GM20431 (cell line): ENCODE data around the gene CADPS.

ENCODE experiments used
- in situ Hi-C: fragments of 300-500 bp; cut with MseI, MboI; formaldehyde crosslinking; loops from one replicate; pipeline ENCODE4 v1.15.0; 2020; ENCODE audit warnings: low sequenced_read_pairs; ENCODE audit not compliant: unreplicated experiment

The CADPS gene

GRCh38 chr3:62371720-62372591 lies 503.3 kb downstream of the CADPS start:
- in situ Hi-C loops: no loop called here

DNA sequence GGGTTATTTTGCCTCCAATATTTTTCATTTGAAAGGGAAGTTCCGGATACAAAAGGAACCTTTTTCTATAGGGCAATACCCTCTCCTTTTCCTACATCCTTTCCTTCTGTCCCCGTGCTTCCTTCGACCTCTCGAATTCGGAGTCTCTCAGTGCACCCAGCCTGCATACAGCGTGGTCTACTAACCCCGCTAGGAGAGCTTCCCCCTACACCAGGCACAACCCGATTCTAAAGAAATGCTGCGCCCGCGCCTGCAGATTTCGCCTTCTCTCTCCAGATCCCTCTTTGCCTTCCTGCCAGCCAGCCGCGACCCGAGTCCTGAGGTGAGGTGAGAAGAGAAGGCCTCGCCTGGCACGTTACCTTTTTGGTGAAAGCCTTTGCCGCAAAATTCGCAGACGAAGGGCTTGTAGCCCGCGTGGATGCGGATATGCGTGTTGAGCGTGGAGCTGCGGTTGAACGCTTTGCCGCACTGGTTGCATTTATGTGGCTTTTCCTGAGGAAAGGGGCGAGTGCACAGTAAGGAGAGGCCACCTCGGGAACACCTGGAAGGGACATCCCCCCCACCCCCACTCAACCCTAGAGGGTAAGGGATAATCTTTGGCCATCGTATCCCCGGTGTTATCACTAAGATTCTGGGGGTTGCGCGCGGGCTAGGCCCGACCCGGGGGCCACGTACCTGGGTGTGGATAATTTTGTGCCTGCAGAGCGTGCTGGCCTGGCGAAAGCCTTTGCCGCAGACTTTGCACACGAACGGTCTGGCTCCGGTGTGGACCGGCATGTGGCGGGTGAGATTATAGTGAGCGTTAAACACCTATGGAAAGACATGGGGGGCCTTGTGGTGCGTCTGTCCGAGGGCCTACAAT lies 504.1 kb downstream of the CADPS start:
- in situ Hi-C loops: no loop called here

- in situ Hi-C loops: no loop called here
Measured at GRCh38 chr3:62370112-62370857, 504.9 kb downstream of the CADPS start.

DNA sequence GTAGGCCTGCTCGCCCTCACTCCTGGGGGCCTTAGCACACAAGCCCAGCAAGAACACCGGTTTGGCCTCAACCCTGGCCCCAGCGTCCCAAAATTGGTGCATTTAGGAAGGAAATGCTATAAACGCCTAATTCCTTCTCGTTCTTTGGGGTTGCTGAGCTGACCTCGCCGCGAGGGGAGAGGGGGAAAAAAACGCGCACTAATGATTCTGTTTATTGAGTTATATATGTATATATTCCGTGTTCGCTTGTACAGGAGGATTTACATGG lies 505.8 kb downstream of the CADPS start:
- in situ Hi-C loops: no loop called here

- in situ Hi-C loops: no loop called here
Measured at GRCh38 chr3:62368705-62369475, 506.3 kb downstream of the CADPS start.

DNA sequence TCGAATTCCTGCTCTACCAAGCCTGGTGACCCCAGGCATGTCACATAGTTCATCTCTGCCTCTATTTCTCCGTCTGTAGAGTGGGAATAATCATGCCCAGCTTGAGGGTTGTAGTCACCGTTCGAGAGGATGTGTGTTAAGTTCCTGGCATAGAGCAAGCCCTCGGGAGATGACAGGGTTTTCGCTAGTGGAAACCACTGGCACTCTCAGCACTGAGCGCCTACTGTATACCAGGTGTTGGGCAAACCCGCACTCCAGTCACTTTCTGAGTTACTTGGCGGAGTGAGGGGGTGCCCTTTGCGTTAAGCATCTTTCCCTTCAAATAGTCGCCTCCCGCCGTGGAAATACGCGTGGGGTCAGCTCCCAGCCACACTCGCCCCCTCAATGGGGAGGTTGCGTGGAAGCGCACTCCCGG lies 506.9 kb downstream of the CADPS start:
- in situ Hi-C loops: no loop called here

GRCh38 chr3:62367763-62368195 lies 507.4 kb downstream of the CADPS start:
- in situ Hi-C loops: no loop called here

DNA sequence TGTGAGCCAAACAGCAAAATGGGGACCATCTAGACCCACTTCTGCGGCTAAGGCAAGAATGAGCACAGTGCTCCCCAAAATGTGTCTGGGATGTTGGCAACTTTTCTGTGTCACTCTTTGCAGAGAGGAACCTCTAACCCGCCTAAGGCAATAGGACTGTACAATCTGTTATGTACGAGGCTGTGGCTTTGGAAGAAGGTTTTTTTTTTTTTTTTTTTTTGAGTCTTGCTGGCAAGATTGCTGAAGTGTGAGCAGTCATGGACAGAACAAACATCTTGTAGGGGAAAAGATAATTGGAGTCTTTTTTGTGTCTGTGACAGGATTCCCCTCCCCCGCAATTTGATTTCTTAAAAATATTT lies 509.1 kb downstream of the CADPS start:
- in situ Hi-C loops: no loop called here

GRCh38 chr3:62365391-62366125 lies 509.7 kb downstream of the CADPS start:
- in situ Hi-C loops: no loop called here

DNA sequence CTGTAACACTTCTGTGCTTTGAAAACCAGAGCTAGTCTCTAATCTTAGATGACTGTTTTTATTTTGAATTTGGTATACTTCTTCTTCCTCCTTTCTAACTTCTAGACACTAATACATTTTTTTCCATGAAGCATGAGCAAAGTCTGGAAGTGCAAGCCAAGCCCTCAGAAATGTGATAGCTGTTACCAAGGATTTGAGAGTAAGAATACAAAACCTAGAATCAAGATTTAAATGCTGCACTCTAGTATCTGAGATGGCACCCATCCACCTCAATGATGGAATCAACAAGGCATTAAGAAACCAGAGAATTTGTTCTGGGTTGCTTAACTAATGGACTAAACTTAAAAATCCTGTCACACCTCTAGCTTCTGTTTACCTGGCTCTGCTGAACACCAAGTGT lies 511.0 kb downstream of the CADPS start:
- in situ Hi-C loops: no loop called here

GRCh38 chr3:62363275-62363674 lies 511.9 kb downstream of the CADPS start:
- in situ Hi-C loops: no loop called here

GRCh38 chr3:62361824-62362223 lies 513.4 kb downstream of the CADPS start:
- in situ Hi-C loops: no loop called here

DNA sequence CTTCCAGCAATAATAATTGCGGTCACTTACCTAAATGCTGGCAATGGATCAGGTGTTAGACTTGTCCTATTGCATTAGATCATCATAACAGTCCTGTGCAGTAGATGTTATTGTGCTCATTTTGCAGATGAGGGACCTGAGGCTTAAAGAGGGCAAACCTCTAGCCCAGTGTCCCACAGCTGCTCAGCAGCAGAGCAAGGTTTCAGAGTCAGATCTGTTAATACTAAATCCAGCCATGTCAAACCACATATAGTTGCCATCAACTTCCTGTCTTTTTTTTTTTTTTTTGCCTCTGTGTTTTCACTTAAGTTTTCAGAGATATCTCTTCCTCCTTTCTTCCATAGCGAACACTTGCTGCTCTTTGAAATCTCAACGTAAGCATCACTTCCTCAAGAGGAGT lies 514.0 kb downstream of the CADPS start:
- in situ Hi-C loops: no loop called here

- in situ Hi-C loops: no loop called here
Measured at GRCh38 chr3:62359531-62359930, 515.7 kb downstream of the CADPS start.

GRCh38 chr3:62356356-62356755 lies 518.9 kb downstream of the CADPS start:
- in situ Hi-C loops: no loop called here

DNA sequence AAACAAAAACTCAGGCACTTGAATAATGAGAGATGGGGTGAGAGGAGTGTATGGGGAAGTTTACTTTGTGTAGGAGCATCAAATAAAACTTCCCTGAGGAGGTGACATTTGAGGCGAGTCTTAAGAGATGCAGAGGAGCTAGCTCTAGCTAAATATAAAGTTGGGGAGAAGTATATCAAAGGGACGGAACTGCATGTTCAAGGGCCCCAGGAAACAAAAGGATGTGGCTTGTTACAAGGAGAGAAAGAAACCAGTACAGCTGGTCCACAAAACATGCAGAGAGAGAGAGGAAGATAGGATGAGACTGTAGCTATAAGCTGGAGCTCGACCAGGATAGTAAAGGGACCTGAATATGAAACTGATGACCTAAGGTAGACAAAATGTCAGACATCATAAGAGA lies 519.5 kb downstream of the CADPS start:
- in situ Hi-C loops: no loop called here
